Thyroid gland (tissue), 4 donors: ENCODE data around the gene CENPX. TPM values are rescaled to one million over a fixed set of nuclear protein-coding genes. Genes with fewer than 3 reads are reported as not detected.

Experiments used
- DNase-seq, 2 donors: peaks; one replicate each; pipeline ENCODE4 v3.0.0-alpha.2; 2019
- H3K27ac ChIP-seq, 3 donors: fragments of 200-600 bp; sonication (generic); 1 replicate in 2 of 3; 2 replicates in 1 of 3; pipeline ENCODE4 v1.5.1; 2016 to 2019; ENCODE audit warnings: mild to moderate bottlenecking in 1 of 3, moderate library complexity in 1 of 3
- H3K27me3 ChIP-seq: fragments of 200-600 bp; sonication (generic); one replicate; pipeline ENCODE4 v1.5.1; 2019
- H3K36me3 ChIP-seq, 2 donors: fragments of 200-600 bp; sonication (generic); one replicate each; pipeline ENCODE4 v1.5.1; 2016 to 2019
- H3K4me1 ChIP-seq, 2 donors: fragments of 200-600 bp; sonication (generic); one replicate each; pipeline ENCODE4 v1.5.1; 2017 to 2019
- H3K4me3 ChIP-seq, 3 donors: fragments of 200-600 bp; sonication (generic); replicated peaks in 1 of 3; 1 replicate in 2 of 3; 2 replicates in 1 of 3; pipeline ENCODE4 v1.5.1; 2016; ENCODE audit warnings: mild to moderate bottlenecking in 1 of 3
- H3K9me3 ChIP-seq: fragments of 200-600 bp; sonication (generic); one replicate; pipeline ENCODE4 v1.5.1; 2017
- CTCF ChIP-seq, 6 experiments: fragments of 200-600 bp in 3 of 6; fragments of 450-650 bp in 3 of 6; sonication (generic) in 3 of 6; IDR thresholded peaks; one replicate each; pipeline ENCODE4 v1.5.1; 2016 to 2019; ENCODE audit warnings: antibody characterized with exemption in 6 of 6, mild to moderate bottlenecking in 2 of 6, inconsistent platforms in 1 of 6, moderate library complexity in 1 of 6
- POLR2A ChIP-seq, 2 donors: fragments of 450-650 bp; IDR thresholded peaks; one replicate each; pipeline ENCODE4 v1.6.1; 2017; ENCODE audit warnings: antibody characterized with exemption in 2 of 2, mild to moderate bottlenecking in 2 of 2, moderate library complexity in 1 of 2
- WGBS, 2 donors: methylation state at CpG; one replicate each; pipeline ENCODE4 v1.1.5; 2017; 5-methylcytosine and 5-hydroxymethylcytosine counted together
- intact Hi-C: fragments of 100-400 bp; cut with DNase I; formaldehyde crosslinking; loops from one replicate; pipeline ENCODE4 v1.15.1; 2023
- total RNA-seq, 4 donors: library from RNA; depleted of rRNA; stranded (reverse); fragments of >200 nt; gene quantifications; one replicate each; pipeline ENCODE4 v1.2.3, GENCODE V29; 2016

The CENPX gene
- total RNA-seq, 4 donors from 2014 or later = 40.7 to 95.9 (median 78.0) TPM

DNA sequence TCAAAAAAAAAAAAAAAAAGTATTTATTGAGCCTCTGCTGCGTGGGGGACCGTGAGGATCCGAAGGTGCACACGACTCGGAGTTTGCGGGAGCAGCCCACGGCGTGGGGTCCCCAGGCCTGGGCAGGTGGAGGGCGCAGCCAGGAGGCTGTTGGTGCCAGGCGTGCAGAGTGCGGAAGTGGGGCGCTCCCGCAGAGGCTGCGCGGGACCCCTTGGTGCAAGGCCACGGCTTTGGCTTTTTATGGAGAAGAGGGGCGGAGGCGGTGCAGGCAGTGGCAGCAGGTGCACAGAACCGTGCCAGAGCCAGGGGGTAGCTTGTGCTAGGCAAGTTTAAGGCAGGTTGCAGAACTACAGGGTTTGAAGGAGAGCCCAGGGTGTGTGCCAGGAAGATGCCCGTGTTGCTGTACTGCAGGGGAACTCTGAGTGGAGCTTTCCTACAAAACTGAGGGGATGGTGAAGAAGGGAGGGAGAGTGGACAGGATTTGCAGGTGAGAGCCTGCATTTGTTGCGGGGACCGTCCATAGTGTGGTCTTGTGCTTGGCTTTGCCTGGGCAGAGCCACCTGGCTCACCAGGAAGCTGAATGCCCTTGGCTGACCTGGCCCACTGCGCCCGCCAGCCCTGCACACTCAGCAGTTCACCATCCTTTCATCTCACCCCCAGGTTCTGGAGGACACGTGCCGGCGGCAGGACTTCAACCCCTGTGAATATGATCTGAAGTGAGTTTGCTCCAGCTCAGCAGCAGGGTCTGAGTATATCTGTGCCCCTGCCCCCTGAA is 44.0 kb downstream of the CENPX start:
- H3K4me1 ChIP-seq = peaks cover 19 to 23% of the 10 kb centered on the region in 2 donors
- H3K4me3 ChIP-seq = peak overlapping the region in 1 of 3 donors; percentile 95
- H3K27ac ChIP-seq = no peak overlapping the region
- no peak for TF ChIP-seq POLR2A (IDR thresholded peaks at IDR 0.05)
- TF ChIP-seq CTCF (IDR thresholded peaks at IDR 0.05) = no peak
- 89 to 90% methylated on average over 27 of the region's 27 CpGs for WGBS, 2 donors
- no peaks in the 10 kb centered on the region for H3K9me3 ChIP-seq
- peaks cover 0 to 1% of the 10 kb centered on the region in 2 donors for H3K36me3 ChIP-seq
- intact Hi-C loops = no loop called here
- no peaks in the 10 kb centered on the region for H3K27me3 ChIP-seq
- no peak for DNase-seq

DNA sequence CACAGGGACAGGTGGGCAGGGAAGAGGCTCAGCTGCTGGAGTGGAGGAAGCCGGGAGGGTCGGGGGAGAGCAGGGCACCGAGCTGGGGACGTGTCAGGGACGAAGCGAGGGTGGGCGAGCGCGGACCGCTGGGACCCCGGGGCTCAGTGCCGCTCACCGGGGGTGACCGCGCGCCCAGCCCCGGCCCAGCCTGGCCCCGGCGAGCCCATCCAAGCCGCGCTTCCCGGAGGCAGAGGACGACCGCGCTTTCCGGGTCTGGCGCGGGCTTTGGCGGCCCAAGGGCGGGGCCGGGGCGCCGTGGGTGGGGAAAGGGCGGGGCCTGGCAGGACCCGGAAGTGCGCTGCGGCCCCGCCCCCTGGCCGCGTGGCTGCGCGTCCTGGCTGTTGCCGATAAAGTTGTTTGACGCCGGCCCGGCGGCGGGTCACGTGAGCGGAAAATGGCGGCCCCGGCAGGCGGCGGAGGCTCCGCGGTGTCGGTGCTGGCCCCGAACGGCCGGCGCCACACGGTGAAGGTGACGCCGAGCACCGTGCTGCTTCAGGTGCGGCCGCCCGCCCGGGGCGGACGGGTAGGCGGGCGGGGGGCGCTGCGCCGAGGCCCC is 45.4 kb downstream of the CENPX start, which contains the start of gene ASPSCR1:
ASPSCR1 (plus strand) TSS at position 419 of the 598 bp plus-strand sequence; CDS start at position 437, 18 bp downstream.
- Histone ChIP-seq H3K27ac (peak within 1 kb of the TSS; percentile 77 to 91 (median 90)), H3K9me3 (no peaks in the 10 kb centered on the region), H3K36me3 (no peaks in the 10 kb centered on the region), H3K4me1 (peaks cover 19 to 23% of the 10 kb centered on the region in 2 donors), H3K4me3 (peak within 1 kb of the TSS; percentile 79 to 95 (median 82)), H3K27me3 (no peaks in the 10 kb centered on the region)
- peak; percentile 88 for DNase-seq
- intact Hi-C loops = no loop called here
- no peak for TF ChIP-seq CTCF (IDR thresholded peaks at IDR 0.05)
- TF ChIP-seq POLR2A (IDR thresholded peaks at IDR 0.05) = peak in 1 of 2 donors; percentile 76
- WGBS, 2 donors = 0 to 4% methylated on average over 11 of the region's 76 CpGs

- intact Hi-C loops = no loop called here
- peak; percentile 77 to 81 for DNase-seq
- WGBS, 2 donors = 35 to 40% methylated on average over 17 to 18 of the region's 30 CpGs
- peak overlapping the region in 2 of 3 donors; percentile 90 to 91 for H3K27ac ChIP-seq
- peak overlapping the region; percentile 79 to 95 (median 82) for H3K4me3 ChIP-seq
- H3K4me1 ChIP-seq = peaks cover 17 to 18% of the 10 kb centered on the region in 2 donors
- H3K9me3 ChIP-seq = no peaks in the 10 kb centered on the region
- H3K27me3 ChIP-seq = no peaks in the 10 kb centered on the region
- TF ChIP-seq POLR2A (IDR thresholded peaks at IDR 0.05) = no peak
- peak in 1 of 6 experiments; percentile 1 for TF ChIP-seq CTCF (IDR thresholded peaks at IDR 0.05)
- H3K36me3 ChIP-seq = no peaks in the 10 kb centered on the region
These were observed 46.1 kb downstream of the CENPX start for GRCh38 chr17:81976332-81977210.

- H3K36me3 ChIP-seq = no peaks in the 10 kb centered on the region
- intact Hi-C loops = no loop called here
- H3K9me3 ChIP-seq = no peaks in the 10 kb centered on the region
- peaks cover 9 to 10% of the 10 kb centered on the region in 2 donors for H3K4me1 ChIP-seq
- no peak overlapping the region for H3K4me3 ChIP-seq
- H3K27ac ChIP-seq = no peak overlapping the region
- no peaks in the 10 kb centered on the region for H3K27me3 ChIP-seq
- DNase-seq = no peak
- no peak for TF ChIP-seq POLR2A (IDR thresholded peaks at IDR 0.05)
- no peak for TF ChIP-seq CTCF (IDR thresholded peaks at IDR 0.05)
These were observed 49.2 kb downstream of the CENPX start for GRCh38 chr17:81973432-81973831.
